Endothelial cell of umbilical vein (primary cell): ENCODE results near the gene ADAMTSL5. TPM values are rescaled to one million over a fixed set of nuclear protein-coding genes. Genes with fewer than 3 reads are reported as not detected.

Experiments
- BruUV-seq: library from RNA; stranded (reverse); fragments of 400-500 nt; replicated peaks from 2 replicates; lab custom pipeline; 2021; lab: Mats Ljungman, UMichigan
- CTCF ChIA-PET: fragments of 300-600, 350-600 bp; sonication (Branson Sonifier 250); formaldehyde crosslinking; loops from one replicate; lab custom pipeline; 2021; ENCODE audit warnings: antibody characterized with exemption, inconsistent platforms; lab: Charles Lee
- POLR2A ChIA-PET: fragments of 300-600, 350-600 bp; sonication (Branson Sonifier 250); formaldehyde crosslinking; loops from one replicate; lab custom pipeline; 2021; ENCODE audit warnings: antibody characterized with exemption, inconsistent platforms; lab: Charles Lee
- DNase-seq: peaks from one replicate; pipeline ENCODE4 v3.0.0-alpha.2; 2011; ENCODE audit warnings: low read depth, low spot score
- FAIRE-seq: peaks from 2 replicates; lab custom pipeline; 2011; peaks lifted over from hg19 to GRCh38; lab: Jason Lieb, UNC
- H2AFZ ChIP-seq: 2 replicates; pipeline ENCODE4 v1.6.0; 2012; ENCODE audit warnings: low read depth, low read length, control low read depth, inconsistent platforms
- H3K27ac ChIP-seq: 2 replicates; pipeline ENCODE4 v1.5.1; 2011; ENCODE audit warnings: low read depth, mild to moderate bottlenecking, control low read depth, low read length, moderate library complexity; ENCODE audit not compliant: insufficient read depth
- H3K27me3 ChIP-seq, 2 experiments: 2 replicates each; pipeline versions ENCODE4 v1.6.0 to v1.6.1; 2011; ENCODE audit warnings: low read length in 2 of 2, mixed read lengths in 1 of 2; ENCODE audit not compliant: control insufficient read depth in 2 of 2, insufficient read depth in 2 of 2
- H3K36me3 ChIP-seq, 2 experiments: 2 replicates in 1 of 2; 3 replicates in 1 of 2; pipeline ENCODE4 v1.5.1; 2011; ENCODE audit warnings: low read length in 2 of 2, mild to moderate bottlenecking in 1 of 2, moderate library complexity in 1 of 2; ENCODE audit not compliant: control insufficient read depth in 2 of 2, insufficient read depth in 2 of 2; ENCODE audit errors: extremely low read depth in 1 of 2
- H3K4me1 ChIP-seq: 3 replicates; pipeline ENCODE4 v1.5.1; 2011; ENCODE audit warnings: mild to moderate bottlenecking, low read length; ENCODE audit not compliant: control insufficient read depth, insufficient read depth; ENCODE audit errors: extremely low read depth
- H3K4me2 ChIP-seq: 2 replicates; pipeline ENCODE4 v1.6.1; 2011; ENCODE audit warnings: low read length, control low read depth, mixed read lengths; ENCODE audit not compliant: insufficient read depth
- H3K4me3 ChIP-seq, 3 experiments: fragments of 200-600 bp in 1 of 3; sonication (generic), shearing (Covaris generic) in 1 of 3; replicated peaks in 1 of 3; 2 replicates each; pipeline ENCODE4 v1.5.1; 2011 to 2016; ENCODE audit warnings: control low read depth in 3 of 3, low read length in 3 of 3, mild to moderate bottlenecking in 2 of 3, inconsistent platforms in 1 of 3, low read depth in 1 of 3, moderate library complexity in 1 of 3; ENCODE audit not compliant: insufficient read depth in 1 of 3
- H3K79me2 ChIP-seq: 2 replicates; pipeline ENCODE4 v1.6.0; 2012; ENCODE audit warnings: low read length, inconsistent platforms; ENCODE audit not compliant: control insufficient read depth, insufficient read depth
- H3K9ac ChIP-seq: replicated peaks from 2 replicates; pipeline ENCODE3; 2011; ENCODE audit warnings: low read length, control low read depth; ENCODE audit not compliant: insufficient read depth; ENCODE audit errors: extremely low read depth
- H3K9me1 ChIP-seq: replicated peaks from 3 replicates; pipeline ENCODE4 v1.6.0; 2011; ENCODE audit warnings: mild to moderate bottlenecking, low read length; ENCODE audit not compliant: control insufficient read depth, insufficient read depth; ENCODE audit errors: extremely low read depth
- H3K9me3 ChIP-seq: replicated peaks from 2 replicates; pipeline ENCODE4 v1.5.1; 2012; ENCODE audit warnings: low read length, inconsistent platforms; ENCODE audit not compliant: control insufficient read depth, insufficient read depth
- H4K20me1 ChIP-seq: replicated peaks from 2 replicates; pipeline ENCODE3; 2011; ENCODE audit warnings: mild to moderate bottlenecking, low read length; ENCODE audit not compliant: control insufficient read depth, insufficient read depth; ENCODE audit errors: extremely low read depth
- CTCF ChIP-seq, 2 donors: IDR thresholded peaks; 1 replicate in 1 of 2; 2 replicates in 1 of 2; pipeline ENCODE4 v1.5.1; 2011; ENCODE audit warnings: low read length in 2 of 2, mild to moderate bottlenecking in 2 of 2, moderate library complexity in 2 of 2, control low read depth in 1 of 2, inconsistent platforms in 1 of 2, low read depth in 1 of 2; ENCODE audit not compliant: insufficient read depth in 1 of 2; ENCODE audit errors: extremely low read depth in 1 of 2
- FOS ChIP-seq: IDR thresholded peaks from 2 replicates; pipeline ENCODE4 v1.6.1; 2011; ENCODE audit warnings: mild to moderate bottlenecking, low read length, moderate library complexity, borderline replicate concordance; ENCODE audit not compliant: insufficient read depth
- GATA2 ChIP-seq: IDR thresholded peaks from 2 replicates; pipeline ENCODE4 v1.7.0; 2011; ENCODE audit warnings: low read depth, mild to moderate bottlenecking, moderate library complexity, mixed read lengths, low read length; ENCODE audit not compliant: insufficient read length, insufficient read depth
- JUN ChIP-seq: IDR thresholded peaks from 2 replicates; pipeline ENCODE4 v1.6.1; 2011; ENCODE audit warnings: borderline replicate concordance, low read depth; ENCODE audit not compliant: insufficient read length, insufficient read depth
- MAX ChIP-seq: IDR thresholded peaks from 2 replicates; pipeline ENCODE4 v1.6.1; 2011; ENCODE audit not compliant: insufficient read depth, insufficient read length
- POLR2AphosphoS5 ChIP-seq: IDR thresholded peaks from 2 replicates; pipeline ENCODE4 v1.6.1; 2012; ENCODE audit warnings: low read depth, mild to moderate bottlenecking, control low read depth, low read length, moderate library complexity; ENCODE audit not compliant: insufficient read depth
- dilution Hi-C: fragments of 300-500 bp; cut with MboI; formaldehyde crosslinking; loops from one replicate; pipeline ENCODE4 v1.15.0; 2019; ENCODE audit warnings: low sequenced_read_pairs; ENCODE audit not compliant: extremely low pct_ligation_motif_present
- intact Hi-C: fragments of 100-400 bp; cut with micrococcal nuclease; formaldehyde crosslinking; loops from one replicate; pipeline ENCODE4 v1.10.0; 2022
- polyA plus RNA-seq, 4 experiments: library from polyadenylated mRNA; depleted of rRNA in 3 of 4; stranded (reverse) in 3 of 4; unstranded in 1 of 4; fragments of >200 nt; gene quantifications; 2 replicates each; pipeline versions ENCODE4 v1.2.1 to v1.2.3, GENCODE V29; 2011 to 2012; ENCODE audit warnings: missing spikeins in 1 of 4
- total RNA-seq: library from RNA; stranded (reverse); gene quantifications from 2 replicates; pipeline ENCODE4 v1.2.3, GENCODE V29; 2021

ADAMTSL5 gene
- total and polyA plus RNA-seq, 2 donors (not counting 3 experiments of a cell fraction or from before 2014, with no cell fraction given) = 0.07 TPM; not detected in 1

GRCh38 chr19:1534972-1535371 is 22.2 kb upstream of the ADAMTSL5 start:
- H3K9me1 ChIP-seq = no peaks in the 10 kb centered on the region
- TF ChIP-seq FOS (no peak), JUN (no peak), MAX (no peak), GATA2 (no peak), POLR2AphosphoS5 (no peak), CTCF (IDR thresholded peaks at IDR 0.05; ENCODE audit: extremely low read depth in 1 of 2, insufficient read depth in 1 of 2, low read depth in 1 of 2, low read length in 2 of 2) (no peak)
- intact Hi-C loops (no loop called here), dilution Hi-C loops (no loop called here)
- H3K9me3 ChIP-seq = no peaks in the 10 kb centered on the region
- DNase-seq = no peak
- ChIA-PET CTCF (interaction anchor here (3.8 kb wide), 1 partner anchor 11 kb away, joined by 28 read pairs; no protein-coding TSS in a partner anchor), POLR2A (no interaction called here)
- no peaks in the 10 kb centered on the region for H3K4me1 ChIP-seq
- no peaks in the 10 kb centered on the region for H3K27me3 ChIP-seq
- H4K20me1 ChIP-seq = no peaks in the 10 kb centered on the region
- no peak overlapping the region for H3K27ac ChIP-seq
- H3K9ac ChIP-seq = no peak overlapping the region
- H3K4me2 ChIP-seq = no peak overlapping the region
- no peak for FAIRE-seq
- no peaks in the 10 kb centered on the region for H3K36me3 ChIP-seq
- BruUV-seq = no TSS peak
- no peak overlapping the region for H2AFZ ChIP-seq
- H3K4me3 ChIP-seq = no peak overlapping the region
- H3K79me2 ChIP-seq = no peaks in the 10 kb centered on the region
